A549 (cell line): ENCODE results near the gene LUC7L2.

Source experiments
- BHLHE40 ChIP-seq: IDR thresholded peaks from 2 replicates; pipeline ENCODE4 v1.6.1; 2012; ENCODE audit warnings: low read depth, low read length, inconsistent platforms
- CHD4 ChIP-seq: fragments of 200-600 bp; sonication (generic); IDR thresholded peaks from 2 replicates; pipeline ENCODE4 v1.6.1; 2016; ENCODE audit warnings: antibody characterized with exemption, mild to moderate bottlenecking, borderline replicate concordance
- CTCF ChIP-seq: fragments of >200 bp; sonication (Bioruptor Twin); formaldehyde crosslinking; IDR thresholded peaks from 3 replicates; pipeline ENCODE4 v1.5.1; 2016
- EP300 ChIP-seq, 2 experiments: fragments of >200 bp; sonication (Bioruptor Twin); formaldehyde crosslinking; IDR thresholded peaks; 2 replicates in 1 of 2; 3 replicates in 1 of 2; pipeline ENCODE4 v1.6.1; 2016 to 2017
- HDAC2 ChIP-seq: fragments of 200-600 bp; sonication (generic); IDR thresholded peaks from 2 replicates; pipeline ENCODE4 v1.6.1; 2016
- POLR2A ChIP-seq: IDR thresholded peaks from 2 replicates; pipeline ENCODE4 v1.6.1; 2012; ENCODE audit warnings: mild to moderate bottlenecking, low read length
- RAD21 ChIP-seq, 2 experiments: fragments of >200 bp in 1 of 2; sonication (Bioruptor Twin) in 1 of 2; formaldehyde crosslinking in 1 of 2; IDR thresholded peaks in 1 of 2; conservative IDR thresholded peaks in 1 of 2; 2 replicates in 1 of 2; 3 replicates in 1 of 2; pipeline ENCODE4 v1.6.1; 2012 to 2018; ENCODE audit warnings: inconsistent platforms in 1 of 2
- REST ChIP-seq: fragments of 200-600 bp; sonication (generic); IDR thresholded peaks from 2 replicates; pipeline ENCODE4 v1.6.1; 2016; ENCODE audit warnings: antibody characterized with exemption, mild to moderate bottlenecking, moderate library complexity
- ZFP36 ChIP-seq: fragments of 450-650 bp; IDR thresholded peaks from 2 replicates; pipeline ENCODE4 v1.6.1; 2014; ENCODE audit warnings: borderline replicate concordance; ENCODE audit not compliant: partially characterized antibody
- ZSCAN20 ChIP-seq: fragments of 250-450 bp; sonication (Bioruptor Pico); IDR thresholded peaks from 2 replicates; pipeline ENCODE4 v1.8.0; 2022; ENCODE audit warnings: mild to moderate bottlenecking, moderate library complexity

- TF ChIP-seq REST (no peak), CHD4 (no peak), CTCF (no peak), POLR2A (no peak), ZFP36 (no peak), HDAC2 (no peak), RAD21 (conservative IDR thresholded peaks at IDR 0.05 in 1 of 2, IDR thresholded peaks at IDR 0.05 in 1 of 2) (no peak), EP300 (IDR thresholded peaks at IDR 0.05) (no peak), BHLHE40 (no peak), ZSCAN20 (CRISPR knock-in tag) (no peak)
These were observed 1.2 kb downstream of the LUC7L2 start for GRCh38 chr7:139360948-139361307.
